Sigmoid colon (tissue), 7 donors: ENCODE data around the gene PLPP2. TPM values are rescaled to one million over a fixed set of nuclear protein-coding genes. Genes with fewer than 3 reads are reported as not detected.

ENCODE experiments used
- DNase-seq: peaks from one replicate; pipeline ENCODE4 v3.0.0-alpha.2; 2019
- H3K27ac ChIP-seq, 4 donors: fragments of 200-600 bp; sonication (generic); one replicate each; pipeline ENCODE4 v1.5.1; 2016 to 2019; ENCODE audit warnings: mild to moderate bottlenecking in 1 of 4
- H3K27me3 ChIP-seq, 3 donors: fragments of 200-600 bp; sonication (generic); one replicate each; pipeline ENCODE4 v1.5.1; 2019; ENCODE audit warnings: mild to moderate bottlenecking in 1 of 3
- H3K36me3 ChIP-seq, 4 donors: fragments of 200-600 bp; sonication (generic); one replicate each; pipeline ENCODE4 v1.5.1; 2016 to 2019
- H3K4me1 ChIP-seq, 4 donors: fragments of 200-600 bp; sonication (generic); one replicate each; pipeline ENCODE4 v1.5.1; 2017 to 2019
- H3K4me3 ChIP-seq, 4 donors: fragments of 200-600 bp; sonication (generic); one replicate each; pipeline ENCODE4 v1.5.1; 2017 to 2019; ENCODE audit warnings: mild to moderate bottlenecking in 2 of 4, moderate library complexity in 1 of 4
- H3K9me3 ChIP-seq, 4 donors: fragments of 200-600 bp in 3 of 4; sonication (generic) in 3 of 4; one replicate each; pipeline versions ENCODE4 v1.5.1 to v1.6.1; 2013 to 2019
- EP300 ChIP-seq, 4 donors: sonication (generic); formaldehyde crosslinking; IDR thresholded peaks; one replicate each; pipeline ENCODE4 v1.6.1; 2017; ENCODE audit warnings: antibody characterized with exemption in 4 of 4
- POLR2A ChIP-seq, 2 donors: fragments of 450-650 bp; IDR thresholded peaks; one replicate each; pipeline ENCODE4 v1.6.1; 2016; ENCODE audit warnings: antibody characterized with exemption in 2 of 2, mild to moderate bottlenecking in 2 of 2, moderate library complexity in 2 of 2
- POLR2AphosphoS5 ChIP-seq, 4 donors: sonication (generic); formaldehyde crosslinking; IDR thresholded peaks; one replicate each; pipeline ENCODE4 v1.6.1; 2017; ENCODE audit warnings: antibody characterized with exemption in 4 of 4
- WGBS, 2 donors: extraction: QIAGEN DNeasy Blood & Tissue Kit; methylation state at CpG; one replicate each; pipeline ENCODE4 v1.1.7; 2013; 5-methylcytosine and 5-hydroxymethylcytosine counted together
- intact Hi-C: fragments of 100-400 bp; cut with DNase I; formaldehyde crosslinking; loops from one replicate; pipeline ENCODE4 v1.15.1; 2023
- polyA plus RNA-seq, 3 donors: library from polyadenylated mRNA; stranded (reverse); fragments of 200-250 nt; gene quantifications; one replicate each; pipeline ENCODE4 v1.2.3, GENCODE V29; 2013
- total RNA-seq, 4 donors: library from RNA; depleted of rRNA; stranded (reverse); fragments of >200 nt; gene quantifications; one replicate each; pipeline ENCODE4 v1.1.0, GENCODE V29; 2016
- TF ChIP-seq, protein P1 (sequence below), 4 experiments: fragments of 450-650 bp in 3 of 4; fragments of 200-600 bp in 1 of 4; IDR thresholded peaks; one replicate each; pipeline ENCODE4 v1.5.1; 2016 to 2019; ENCODE audit warnings: antibody characterized with exemption in 4 of 4, mild to moderate bottlenecking in 3 of 4, moderate library complexity in 2 of 4
- donor health status: healthy with polysubstance abuse.
- donor health status: Bipolar disorder and iron deficiency.
- donor health status: healthy.

The PLPP2 gene
- total and polyA plus RNA-seq, 7 donors = 1.6 to 111 (median 3.6) TPM

DNA sequence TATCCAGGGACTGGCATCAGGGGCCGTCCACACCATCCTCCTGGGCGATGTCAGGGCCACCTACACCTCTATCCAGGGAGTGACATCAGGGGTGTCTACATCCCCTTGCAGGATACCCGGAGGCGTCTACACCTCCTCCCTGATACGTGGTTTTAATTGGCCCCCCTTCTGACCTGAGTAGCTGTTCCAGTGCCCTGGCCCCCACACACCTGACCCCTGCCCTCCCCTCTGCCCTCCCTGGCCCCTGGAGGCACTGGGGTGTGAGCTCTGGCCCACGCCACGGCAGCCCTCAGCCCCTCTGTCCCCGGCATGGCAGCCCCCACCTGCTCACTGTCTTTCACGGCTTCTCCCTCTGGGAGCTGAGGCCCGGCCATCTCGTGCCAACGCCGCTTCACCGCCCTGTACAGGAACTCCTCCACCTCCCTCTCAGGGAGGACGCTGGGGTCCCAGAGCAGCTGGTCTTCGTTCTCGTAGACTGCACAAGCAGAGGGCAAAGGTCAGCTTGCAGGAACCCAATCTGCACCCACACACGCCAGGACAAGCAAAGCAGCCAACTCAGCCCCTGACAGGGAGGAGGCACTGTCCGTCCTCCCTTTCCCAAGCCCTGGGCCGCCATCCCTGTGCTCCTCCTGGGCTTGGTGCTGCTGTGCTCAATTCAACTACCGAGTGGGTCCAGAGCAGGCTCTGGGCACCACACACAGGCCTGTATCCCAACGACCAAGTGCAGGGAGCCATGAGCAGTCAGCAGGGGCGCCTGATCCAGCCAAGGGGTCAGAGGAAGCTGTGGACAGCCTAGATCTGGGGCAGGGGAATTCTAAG, 22.2 kb upstream of the PLPP2 start:
- H3K4me3 ChIP-seq = no peak overlapping the region
- intact Hi-C loops = no loop called here
- WGBS, 2 donors = 83 to 88% methylated on average over 23 of the region's 23 CpGs
- H3K36me3 ChIP-seq = peaks cover 4 to 68% (median 21%) of the 10 kb centered on the region in 4 donors
- H3K27ac ChIP-seq = no peak overlapping the region
- TF ChIP-seq, protein P1, sequence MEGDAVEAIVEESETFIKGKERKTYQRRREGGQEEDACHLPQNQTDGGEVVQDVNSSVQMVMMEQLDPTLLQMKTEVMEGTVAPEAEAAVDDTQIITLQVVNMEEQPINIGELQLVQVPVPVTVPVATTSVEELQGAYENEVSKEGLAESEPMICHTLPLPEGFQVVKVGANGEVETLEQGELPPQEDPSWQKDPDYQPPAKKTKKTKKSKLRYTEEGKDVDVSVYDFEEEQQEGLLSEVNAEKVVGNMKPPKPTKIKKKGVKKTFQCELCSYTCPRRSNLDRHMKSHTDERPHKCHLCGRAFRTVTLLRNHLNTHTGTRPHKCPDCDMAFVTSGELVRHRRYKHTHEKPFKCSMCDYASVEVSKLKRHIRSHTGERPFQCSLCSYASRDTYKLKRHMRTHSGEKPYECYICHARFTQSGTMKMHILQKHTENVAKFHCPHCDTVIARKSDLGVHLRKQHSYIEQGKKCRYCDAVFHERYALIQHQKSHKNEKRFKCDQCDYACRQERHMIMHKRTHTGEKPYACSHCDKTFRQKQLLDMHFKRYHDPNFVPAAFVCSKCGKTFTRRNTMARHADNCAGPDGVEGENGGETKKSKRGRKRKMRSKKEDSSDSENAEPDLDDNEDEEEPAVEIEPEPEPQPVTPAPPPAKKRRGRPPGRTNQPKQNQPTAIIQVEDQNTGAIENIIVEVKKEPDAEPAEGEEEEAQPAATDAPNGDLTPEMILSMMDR (IDR thresholded peaks at IDR 0.05) = no peak
- no peak for TF ChIP-seq EP300 (IDR thresholded peaks at IDR 0.05)
- TF ChIP-seq POLR2AphosphoS5 (IDR thresholded peaks at IDR 0.05) = no peak
- no peak for TF ChIP-seq POLR2A (IDR thresholded peaks at IDR 0.05)
- no peaks in the 10 kb centered on the region for H3K4me1 ChIP-seq
- peak; percentile 66 for DNase-seq
- H3K27me3 ChIP-seq = no peaks in the 10 kb centered on the region
- peaks cover 0 to 3% (median 0%) of the 10 kb centered on the region in 4 donors for H3K9me3 ChIP-seq

DNA sequence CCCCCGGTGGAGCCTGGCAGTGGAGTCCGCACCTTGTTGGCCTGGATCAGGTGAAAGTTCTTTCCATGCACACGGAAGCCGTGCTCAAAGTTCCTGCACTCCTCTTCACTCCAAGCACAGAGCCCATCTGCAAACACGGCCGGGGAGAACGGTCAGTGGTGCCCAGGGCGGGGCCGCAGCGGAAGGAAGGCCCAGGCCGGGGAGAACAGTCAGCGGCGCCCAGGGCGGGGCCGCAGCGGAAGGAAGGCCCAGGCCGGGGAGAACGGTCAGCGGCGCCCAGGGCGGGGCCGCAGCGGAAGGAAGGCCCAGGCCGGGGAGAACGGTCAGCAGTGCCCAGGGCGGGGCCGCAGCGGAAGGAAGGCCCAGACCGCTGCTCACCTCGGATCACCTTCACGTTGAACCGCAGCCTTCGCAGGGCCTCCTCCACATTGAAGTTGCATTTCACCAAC, 20.6 kb upstream of the PLPP2 start:
- Histone ChIP-seq H3K4me1 (no peaks in the 10 kb centered on the region), H3K9me3 (no peaks in the 10 kb centered on the region), H3K36me3 (peaks cover 11 to 78% (median 33%) of the 10 kb centered on the region in 4 donors), H3K4me3 (peak overlapping the region in 3 of 4 donors; percentile 24 to 32 (median 24)), H3K27ac (peak overlapping the region in 3 of 4 donors; percentile 28 to 54 (median 34)), H3K27me3 (no peaks in the 10 kb centered on the region)
- 80 to 90% methylated on average over 33 of the region's 33 CpGs for WGBS, 2 donors
- TF ChIP-seq POLR2A (IDR thresholded peaks at IDR 0.05) (no peak), POLR2AphosphoS5 (IDR thresholded peaks at IDR 0.05) (peak in 3 of 4 donors; percentile 18 to 60 (median 38))
- intact Hi-C loops = no loop called here
- no peak for DNase-seq

DNA sequence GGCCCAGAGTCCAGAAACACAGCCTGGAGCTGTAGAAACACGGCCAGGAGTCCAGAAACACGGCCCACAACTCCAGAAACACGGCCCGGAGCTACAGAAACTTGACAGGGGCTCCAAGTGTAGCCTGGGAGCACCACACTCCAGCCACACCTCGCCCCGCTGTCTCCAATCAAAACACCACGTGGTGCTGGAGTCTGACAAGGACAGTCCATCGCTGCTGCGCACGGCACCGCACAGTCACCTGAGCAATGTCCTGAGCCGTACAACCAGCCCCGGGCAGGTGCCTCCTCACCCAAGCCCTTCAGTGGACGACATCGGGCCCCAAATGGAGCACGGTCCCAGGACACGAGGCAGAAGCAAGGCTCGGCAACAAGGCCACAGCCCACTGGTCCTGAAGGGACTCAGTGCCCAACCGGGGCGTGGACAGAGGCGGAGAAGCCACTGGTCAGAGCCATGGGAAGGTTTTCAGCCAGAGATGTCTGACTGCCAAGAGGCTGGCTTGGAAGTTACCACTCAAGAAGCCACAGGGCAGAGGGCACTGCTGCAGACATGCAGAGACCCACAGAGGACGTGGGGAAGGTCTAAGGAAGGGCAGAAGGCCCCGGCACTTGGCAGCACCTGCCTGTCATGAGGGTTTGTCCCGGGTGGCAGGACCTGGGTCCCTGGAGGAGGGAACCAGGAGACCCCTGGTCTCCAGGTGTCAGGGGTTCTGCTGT, 19.7 kb upstream of the PLPP2 start:
- no peaks in the 10 kb centered on the region for H3K9me3 ChIP-seq
- H3K36me3 ChIP-seq = peaks cover 20 to 78% (median 41%) of the 10 kb centered on the region in 4 donors
- DNase-seq = no peak
- peak overlapping the region in 3 of 4 donors; percentile 24 to 32 (median 24) for H3K4me3 ChIP-seq
- peak overlapping the region; percentile 21 to 54 (median 31) for H3K27ac ChIP-seq
- intact Hi-C loops = no loop called here
- WGBS, 2 donors = 93 to 94% methylated on average over 24 of the region's 24 CpGs
- TF ChIP-seq POLR2A (IDR thresholded peaks at IDR 0.05) = no peak
- TF ChIP-seq POLR2AphosphoS5 (IDR thresholded peaks at IDR 0.05) = no peak
- TF ChIP-seq, protein P1 (IDR thresholded peaks at IDR 0.05) = no peak
- H3K4me1 ChIP-seq = no peaks in the 10 kb centered on the region
- H3K27me3 ChIP-seq = no peaks in the 10 kb centered on the region

DNA sequence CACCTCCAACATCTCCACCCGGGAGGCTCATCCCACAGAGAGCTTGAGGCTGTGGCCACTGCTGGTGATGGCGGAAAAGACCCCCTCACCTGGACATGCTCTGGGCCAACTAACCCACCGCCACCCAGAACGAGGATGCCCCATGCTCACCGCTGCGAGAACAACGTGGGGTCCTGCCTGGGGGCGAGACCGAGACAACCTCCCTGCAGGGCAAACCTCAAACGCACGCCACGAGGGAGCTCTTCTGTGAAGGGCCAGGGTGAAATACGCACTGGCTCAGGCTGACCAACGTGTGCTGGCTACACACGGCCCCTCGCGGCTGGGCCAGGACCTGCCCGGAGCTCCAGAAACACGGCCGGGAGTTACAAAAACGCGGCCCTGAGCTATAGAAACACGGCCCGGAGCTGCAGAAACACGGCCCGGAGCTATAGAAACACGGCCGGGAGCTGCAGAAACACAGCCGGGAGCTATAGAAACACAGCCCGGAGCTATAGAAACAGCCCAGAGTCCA, 19.0 kb upstream of the PLPP2 start:
- intact Hi-C loops = no loop called here
- H3K36me3 ChIP-seq = peaks cover 22 to 78% (median 47%) of the 10 kb centered on the region in 4 donors

More for the DNA sequence above, 19.0 kb upstream of the PLPP2 start:
- Histone ChIP-seq H3K4me1 (no peaks in the 10 kb centered on the region), H3K4me3 (peak overlapping the region in 3 of 4 donors; percentile 24 to 32 (median 24)), H3K27ac (peak overlapping the region; percentile 16 to 34 (median 24)), H3K9me3 (no peaks in the 10 kb centered on the region), H3K27me3 (no peaks in the 10 kb centered on the region)
- peak; percentile 59 for DNase-seq
- WGBS, 2 donors = 60 to 81% methylated on average over 30 of the region's 30 CpGs
- TF ChIP-seq, protein P1 (IDR thresholded peaks at IDR 0.05) = peak in 1 of 4 experiments; percentile 11
- no peak for TF ChIP-seq POLR2A (IDR thresholded peaks at IDR 0.05)
- no peak for TF ChIP-seq EP300 (IDR thresholded peaks at IDR 0.05)
- TF ChIP-seq POLR2AphosphoS5 (IDR thresholded peaks at IDR 0.05) = no peak
